GM19351 (cell line): Measurements from ENCODE around the gene NLRP10.

Source experiments
- ATAC-seq: cut with Tn5 transposase; IDR thresholded peaks from one replicate; pipeline ENCODE4 v1.9.1; 2021; ENCODE audit warnings: mild to moderate bottlenecking, moderate library complexity; ENCODE audit not compliant: unreplicated experiment

NLRP10 gene

GRCh38 chr11:7977232-7977917 lies 12.1 kb upstream of the NLRP10 start:
- ATAC-seq, result no peak

GRCh38 chr11:7974668-7975067 lies 9.4 kb upstream of the NLRP10 start:
- no peak for ATAC-seq

GRCh38 chr11:7973011-7973410 lies 7.8 kb upstream of the NLRP10 start:
- ATAC-seq, result no peak

- ATAC-seq, result no peak
Measured at GRCh38 chr11:7971846-7972245, 6.6 kb upstream of the NLRP10 start.

GRCh38 chr11:7969756-7970646 lies 4.8 kb upstream of the NLRP10 start:
- no peak for ATAC-seq

GRCh38 chr11:7968686-7969085 lies 3.4 kb upstream of the NLRP10 start:
- no peak for ATAC-seq

GRCh38 chr11:7967826-7968225 lies 2.6 kb upstream of the NLRP10 start:
- no peak for ATAC-seq

GRCh38 chr11:7967097-7967496 lies 1.9 kb upstream of the NLRP10 start:
- no peak for ATAC-seq

GRCh38 chr11:7964873-7965272 lies 374 bp downstream of the NLRP10 start:
- no peak for ATAC-seq

GRCh38 chr11:7964261-7964660 lies 986 bp downstream of the NLRP10 start:
- ATAC-seq, result no peak

GRCh38 chr11:7955191-7955590 lies 10.1 kb downstream of the NLRP10 start:
- no peak for ATAC-seq

- ATAC-seq, result no peak
Measured at GRCh38 chr11:7949934-7950333, 15.3 kb downstream of the NLRP10 start.

GRCh38 chr11:7944123-7944522 lies 21.1 kb downstream of the NLRP10 start:
- no peak for ATAC-seq

GRCh38 chr11:7941608-7942007 lies 23.6 kb downstream of the NLRP10 start, which contains the start of gene OR10A3:
Gene OR10A3, minus strand, starts transcription at chr11:7941708. Its CDS starts 2,188 bp downstream, at chr11:7939520.
- no peak for ATAC-seq

- ATAC-seq, result no peak
Measured at GRCh38 chr11:7941146-7941545, 24.1 kb downstream of the NLRP10 start.

GRCh38 chr11:7936615-7937014 lies 28.6 kb downstream of the NLRP10 start:
- ATAC-seq, result no peak

- ATAC-seq, result no peak
Measured at GRCh38 chr11:7931168-7931567, 34.1 kb downstream of the NLRP10 start, which contains the start of gene OR10A6. Gene OR10A6, minus strand, starts transcription at chr11:7931268. Its CDS starts 2,606 bp downstream, at chr11:7928662.

- ATAC-seq, result no peak
Measured at GRCh38 chr11:7927635-7928034, 37.6 kb downstream of the NLRP10 start.

- ATAC-seq, result no peak
Measured at GRCh38 chr11:7924536-7924935, 40.7 kb downstream of the NLRP10 start.

- no peak for ATAC-seq
Measured at GRCh38 chr11:7918141-7918540, 47.1 kb downstream of the NLRP10 start.
